Choroid plexus epithelial cell (primary cell): Measurements from ENCODE around the gene CIAO2A.

Experiments used
- DNase-seq: peaks from one replicate; pipeline ENCODE4 v3.0.0-alpha.2; 2010; ENCODE audit warnings: low read depth
- H3K4me3 ChIP-seq: 2 replicates; pipeline ENCODE4 v1.5.1; 2011; ENCODE audit warnings: low read depth, mild to moderate bottlenecking, control low read depth, low read length, moderate library complexity
- TF ChIP-seq, protein P1 (sequence below): conservative IDR thresholded peaks from 2 replicates; pipeline ENCODE4 v1.5.1; 2011; ENCODE audit warnings: low read depth, mild to moderate bottlenecking, control low read depth, inconsistent platforms, low read length, moderate library complexity

CIAO2A gene

DNA sequence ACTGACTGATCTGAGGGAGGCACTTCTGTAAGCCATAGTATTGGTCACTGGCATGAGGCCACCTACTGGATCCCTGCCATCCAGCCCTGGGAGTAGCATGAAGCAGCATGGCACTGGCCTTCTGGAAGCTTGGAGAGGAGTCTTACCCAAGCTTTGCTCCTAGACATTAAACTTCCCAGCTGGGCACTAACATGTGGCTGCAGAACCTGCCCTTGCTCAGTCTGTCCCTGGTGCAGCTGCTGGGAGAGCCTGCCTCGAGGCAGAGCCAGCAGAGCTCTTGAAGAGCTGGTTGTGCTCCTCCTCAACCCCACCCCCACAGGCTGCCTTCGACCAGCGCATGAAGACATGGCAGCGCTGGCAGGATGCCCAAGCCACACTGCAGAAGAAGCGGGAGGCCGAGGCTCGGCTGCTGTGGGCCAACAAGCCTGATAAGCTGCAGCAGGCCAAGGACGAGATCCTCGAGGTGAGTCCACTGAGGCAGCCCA lies 40.7 kb upstream of the CIAO2A start:
- no peak overlapping the region for H3K4me3 ChIP-seq
- TF ChIP-seq, protein P1, sequence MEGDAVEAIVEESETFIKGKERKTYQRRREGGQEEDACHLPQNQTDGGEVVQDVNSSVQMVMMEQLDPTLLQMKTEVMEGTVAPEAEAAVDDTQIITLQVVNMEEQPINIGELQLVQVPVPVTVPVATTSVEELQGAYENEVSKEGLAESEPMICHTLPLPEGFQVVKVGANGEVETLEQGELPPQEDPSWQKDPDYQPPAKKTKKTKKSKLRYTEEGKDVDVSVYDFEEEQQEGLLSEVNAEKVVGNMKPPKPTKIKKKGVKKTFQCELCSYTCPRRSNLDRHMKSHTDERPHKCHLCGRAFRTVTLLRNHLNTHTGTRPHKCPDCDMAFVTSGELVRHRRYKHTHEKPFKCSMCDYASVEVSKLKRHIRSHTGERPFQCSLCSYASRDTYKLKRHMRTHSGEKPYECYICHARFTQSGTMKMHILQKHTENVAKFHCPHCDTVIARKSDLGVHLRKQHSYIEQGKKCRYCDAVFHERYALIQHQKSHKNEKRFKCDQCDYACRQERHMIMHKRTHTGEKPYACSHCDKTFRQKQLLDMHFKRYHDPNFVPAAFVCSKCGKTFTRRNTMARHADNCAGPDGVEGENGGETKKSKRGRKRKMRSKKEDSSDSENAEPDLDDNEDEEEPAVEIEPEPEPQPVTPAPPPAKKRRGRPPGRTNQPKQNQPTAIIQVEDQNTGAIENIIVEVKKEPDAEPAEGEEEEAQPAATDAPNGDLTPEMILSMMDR: no peak
- no peak for DNase-seq

GRCh38 chr15:64133623-64134344 lies 40.1 kb upstream of the CIAO2A start:
- TF ChIP-seq, protein P1: no peak
- H3K4me3 ChIP-seq: no peak overlapping the region
- no peak for DNase-seq

- DNase-seq: no peak
- H3K4me3 ChIP-seq: no peak overlapping the region
Observed at GRCh38 chr15:64132217-64132616, 38.6 kb upstream of the CIAO2A start.

DNA sequence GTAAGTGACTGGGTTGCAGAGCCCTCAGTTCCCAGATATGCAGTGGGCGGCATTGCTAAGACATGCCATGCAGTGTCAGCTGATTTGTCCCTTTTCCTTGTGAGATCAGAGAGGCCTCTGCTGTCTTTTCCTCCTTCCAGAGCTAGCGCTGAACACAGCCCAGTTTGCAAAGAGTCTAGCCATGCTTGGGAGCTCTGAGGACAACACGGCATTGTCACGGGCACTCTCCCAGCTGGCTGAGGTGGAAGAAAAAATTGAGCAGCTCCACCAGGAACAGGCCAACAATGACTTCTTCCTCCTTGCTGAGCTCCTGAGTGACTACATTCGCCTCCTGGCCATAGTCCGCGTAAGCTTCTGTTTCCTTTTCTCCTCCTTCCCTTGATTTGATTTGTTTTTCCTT lies 37.9 kb upstream of the CIAO2A start:
- no peak for DNase-seq
- no peak overlapping the region for H3K4me3 ChIP-seq
- TF ChIP-seq, protein P1: no peak

More at GRCh38 chr15:64132217-64132616, 38.6 kb upstream of the CIAO2A start:
- TF ChIP-seq, protein P1: no peak

- DNase-seq: no peak
- TF ChIP-seq, protein P1: no peak
- H3K4me3 ChIP-seq: no peak overlapping the region
Observed at GRCh38 chr15:64130159-64130558, 36.5 kb upstream of the CIAO2A start.

DNA sequence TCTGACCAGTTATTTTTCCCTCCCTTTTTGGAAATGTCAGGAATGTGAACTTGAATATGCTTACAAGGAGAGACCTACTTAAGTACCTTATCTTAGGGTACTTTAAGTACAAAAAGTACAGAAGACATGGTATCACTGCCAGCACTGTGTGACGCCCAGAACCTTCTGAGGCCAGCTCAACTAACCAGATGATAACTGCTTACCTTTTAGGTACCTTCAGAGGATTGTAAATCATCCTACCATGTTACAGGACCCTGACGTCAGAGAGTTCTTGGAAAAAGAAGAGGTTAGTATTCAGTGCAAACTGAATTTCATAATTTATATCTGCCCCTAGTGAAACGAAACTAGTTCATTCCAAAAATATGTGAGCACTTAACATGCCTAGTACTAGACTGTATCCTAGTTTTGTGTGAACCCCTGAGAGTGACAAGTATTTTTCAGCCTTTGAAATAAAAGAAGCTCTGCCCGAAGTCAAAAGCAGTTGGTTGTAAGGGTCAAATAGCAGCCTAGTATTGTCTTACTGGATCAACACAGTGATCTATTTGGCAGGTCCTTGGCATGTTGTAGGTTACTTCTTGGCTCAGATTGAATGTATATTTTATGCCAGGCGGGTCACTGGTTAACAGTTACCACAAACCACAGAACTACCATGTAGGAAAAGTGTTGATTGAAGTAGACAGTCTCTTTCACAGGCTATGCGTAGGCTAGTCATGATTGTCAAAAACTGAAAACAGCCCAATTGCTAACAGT lies 34.1 kb upstream of the CIAO2A start:
- no peak for DNase-seq
- H3K4me3 ChIP-seq: no peak overlapping the region
- TF ChIP-seq, protein P1: no peak
